Erythroblast (primary cell): Measurements from ENCODE around the gene TBCD.

Experiments
- GATA1 ChIP-seq: IDR thresholded peaks from 2 replicates; pipeline ENCODE4 v1.6.1; 2011; ENCODE audit warnings: low read depth, mild to moderate bottlenecking, control low read depth, low read length, moderate library complexity
- POLR2A ChIP-seq: IDR thresholded peaks from 2 replicates; pipeline ENCODE4 v1.6.1; 2011; ENCODE audit warnings: mild to moderate bottlenecking, low read length

GRCh38 chr17:82933911-82934310 is 182.0 kb downstream of the TBCD start:
- TF ChIP-seq POLR2A (no peak), GATA1 (no peak)
